Activated naive CD4-positive, alpha-beta T cell treated with anti-CD3 and anti-CD28 coated beads, Interleukin-2, amount 10 ng/mL, durations not matched to agents 7 days and 5 days (primary cell): ENCODE results near the gene MIER1.
A peak's percentile ranks its signal among the peaks of the same experiment; 100 is the strongest.
"Not testable (repeated sequence)": the region's sequence is repeated elsewhere in the genome, so short reads cannot be mapped to it uniquely, and the experiment has no call there.

ENCODE experiments used
- CTCF ChIA-PET: fragments of 350-600 bp; sonication (Branson Sonifier 250); formaldehyde crosslinking; loops from one replicate; lab custom pipeline; 2021; ENCODE audit warnings: antibody characterized with exemption; lab: Charles Lee
- DNase-seq: peaks from one replicate; pipeline ENCODE4 v3.0.0-alpha.2; 2020
- H3K27ac Mint-ChIP-seq: one replicate; pipeline ENCODE4 v1.8.0; 2021; ENCODE audit warnings: mild to moderate bottlenecking, moderate library complexity, mixed read lengths
- H3K27me3 Mint-ChIP-seq: one replicate; pipeline ENCODE4 v1.8.0; 2021; ENCODE audit warnings: mild to moderate bottlenecking, mixed read lengths
- H3K36me3 Mint-ChIP-seq: one replicate; pipeline ENCODE4 v1.8.0; 2021; ENCODE audit warnings: mixed read lengths
- H3K4me1 Mint-ChIP-seq: one replicate; pipeline ENCODE4 v1.8.0; 2021; ENCODE audit warnings: mixed read lengths
- H3K4me3 Mint-ChIP-seq: one replicate; pipeline ENCODE4 v1.8.0; 2021; ENCODE audit warnings: mild to moderate bottlenecking, moderate library complexity, mixed read lengths
- H3K9me3 Mint-ChIP-seq: one replicate; pipeline ENCODE4 v1.8.0; 2021; ENCODE audit warnings: mixed read lengths

MIER1 gene

GRCh38 chr1:66951513-66951912 lies 26.7 kb downstream of the MIER1 start:
- CTCF ChIA-PET: interaction anchor here (1.2 kb wide), 1 partner anchor 38 kb away, joined by 4 read pairs; no protein-coding TSS in a partner anchor
- no peaks in the 10 kb centered on the region for H3K27me3 Mint-ChIP-seq
- H3K36me3 Mint-ChIP-seq: peaks cover 65% of the 10 kb centered on the region
- DNase-seq: no peak
- H3K27ac Mint-ChIP-seq: no peak overlapping the region
- H3K9me3 Mint-ChIP-seq: no peaks in the 10 kb centered on the region
- H3K4me3 Mint-ChIP-seq: no peak overlapping the region
- peaks cover 9% of the 10 kb centered on the region for H3K4me1 Mint-ChIP-seq

DNA sequence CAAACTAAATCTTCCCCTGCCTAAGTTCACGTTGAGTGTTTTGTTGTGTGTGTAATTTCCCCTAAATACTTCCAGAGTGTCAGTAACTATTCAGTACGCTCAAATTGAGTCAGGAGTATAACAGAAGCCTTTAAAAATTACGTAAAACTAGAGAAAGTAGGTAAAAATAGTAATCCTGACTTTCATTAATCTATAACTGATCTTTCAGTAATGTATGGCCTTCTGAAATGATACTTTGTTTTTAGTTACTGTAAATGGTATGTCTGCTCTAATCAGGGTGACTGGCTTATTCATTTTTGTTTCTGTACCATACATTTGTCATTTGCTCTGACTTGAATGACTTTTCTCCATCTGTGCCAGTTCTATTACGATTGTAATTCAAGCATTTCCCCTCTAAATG lies 29.4 kb downstream of the MIER1 start:
- peaks cover 57% of the 10 kb centered on the region for H3K36me3 Mint-ChIP-seq
- CTCF ChIA-PET: no interaction called here
- no peaks in the 10 kb centered on the region for H3K4me1 Mint-ChIP-seq
- no peak overlapping the region for H3K27ac Mint-ChIP-seq
- H3K4me3 Mint-ChIP-seq: no peak overlapping the region
- no peaks in the 10 kb centered on the region for H3K27me3 Mint-ChIP-seq
- no peak for DNase-seq
- no peaks in the 10 kb centered on the region for H3K9me3 Mint-ChIP-seq

DNA sequence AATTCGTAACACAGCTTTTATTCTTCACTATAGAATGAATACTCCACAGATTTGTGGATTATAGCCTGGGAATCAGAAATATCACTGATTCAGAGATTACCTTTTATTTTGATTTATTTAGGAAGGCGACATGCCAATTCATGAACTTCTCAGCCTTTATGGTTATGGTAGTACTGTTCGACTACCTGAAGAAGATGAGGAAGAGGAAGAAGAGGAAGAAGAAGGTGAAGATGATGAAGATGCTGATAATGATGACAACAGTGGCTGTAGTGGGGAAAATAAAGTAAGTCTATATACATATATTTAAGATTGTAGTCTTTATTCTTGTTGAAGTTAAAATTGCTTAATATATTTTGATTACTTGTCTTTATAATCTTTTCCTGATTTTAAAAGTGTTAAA lies 33.1 kb downstream of the MIER1 start:
- Mint-ChIP-seq H3K9me3 (no peaks in the 10 kb centered on the region), H3K4me1 (peaks cover 17% of the 10 kb centered on the region), H3K36me3 (peaks cover 64% of the 10 kb centered on the region), H3K4me3 (no peak overlapping the region), H3K27me3 (no peaks in the 10 kb centered on the region), H3K27ac (no peak overlapping the region)
- CTCF ChIA-PET: no interaction called here
- no peak for DNase-seq

- DNase-seq, H3K4me3 Mint-ChIP-seq, H3K9me3 Mint-ChIP-seq, H3K27me3 Mint-ChIP-seq, H3K27ac Mint-ChIP-seq, H3K4me1 Mint-ChIP-seq, CTCF ChIA-PET: not testable (repeated sequence)
- peaks cover 77% of the 10 kb centered on the region for H3K36me3 Mint-ChIP-seq
Measured at GRCh38 chr1:66966188-66966873, 41.5 kb downstream of the MIER1 start.

GRCh38 chr1:66968574-66968973 lies 43.8 kb downstream of the MIER1 start:
- H3K9me3 Mint-ChIP-seq: peaks cover 8% of the 10 kb centered on the region
- H3K36me3 Mint-ChIP-seq: peaks cover 64% of the 10 kb centered on the region
- no peak for DNase-seq
- no peaks in the 10 kb centered on the region for H3K27me3 Mint-ChIP-seq
- H3K27ac Mint-ChIP-seq: no peak overlapping the region
- H3K4me3 Mint-ChIP-seq: no peak overlapping the region
- CTCF ChIA-PET: interaction anchor here (1.2 kb wide), 1 partner anchor 13 kb away, joined by 4 read pairs; no protein-coding TSS in a partner anchor
- peaks cover 3% of the 10 kb centered on the region for H3K4me1 Mint-ChIP-seq

- Mint-ChIP-seq H3K4me1 (peaks cover 23% of the 10 kb centered on the region), H3K27me3 (no peaks in the 10 kb centered on the region), H3K36me3 (peaks cover 39% of the 10 kb centered on the region), H3K27ac (no peak overlapping the region), H3K9me3 (no peaks in the 10 kb centered on the region), H3K4me3 (no peak overlapping the region)
- no peak for DNase-seq
- CTCF ChIA-PET: interaction anchor here (1.2 to 1.8 kb wide), 2 partner anchors 15 to 212 kb away, joined by 3 to 5 read pairs; no protein-coding TSS in a partner anchor
Measured at GRCh38 chr1:66978201-66978600, 53.4 kb downstream of the MIER1 start.

GRCh38 chr1:66979621-66980020 lies 54.8 kb downstream of the MIER1 start:
- CTCF ChIA-PET: interaction anchor here (1.8 kb wide), 1 partner anchor 14 kb away, joined by 5 read pairs; no protein-coding TSS in a partner anchor
- H3K9me3 Mint-ChIP-seq, H3K27me3 Mint-ChIP-seq, H3K4me3 Mint-ChIP-seq, DNase-seq: not testable (repeated sequence)
- peaks cover 45% of the 10 kb centered on the region for H3K36me3 Mint-ChIP-seq
- peak overlapping the region; percentile 19 for H3K27ac Mint-ChIP-seq
- peaks cover 29% of the 10 kb centered on the region for H3K4me1 Mint-ChIP-seq

DNA sequence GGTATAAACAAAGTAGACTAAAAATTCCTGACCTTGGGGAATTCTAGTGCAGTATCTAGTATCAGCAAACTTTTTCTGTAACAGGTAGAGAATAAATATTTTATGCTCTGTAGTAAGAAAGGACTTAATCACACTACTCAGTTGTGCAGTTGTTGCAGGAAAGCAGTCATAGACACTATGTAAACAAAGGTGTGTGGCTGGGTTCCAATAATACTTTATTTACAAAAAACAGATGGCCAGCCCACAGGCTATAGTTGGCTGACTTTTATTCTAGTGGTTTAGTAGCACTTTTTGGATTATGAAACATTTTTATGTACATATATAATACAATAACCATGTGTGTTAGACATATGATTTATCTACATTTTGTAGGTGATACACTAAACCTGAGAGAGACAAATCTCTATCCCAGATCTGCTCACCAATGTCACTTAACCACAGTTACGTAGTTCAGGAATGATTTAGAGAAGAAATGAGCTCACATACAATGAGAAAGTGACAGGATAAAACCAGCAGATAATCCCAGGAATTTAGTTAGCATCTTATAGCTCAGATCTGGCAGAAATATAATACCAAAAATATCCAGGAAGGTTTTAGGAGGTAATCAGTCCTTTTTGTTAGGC lies 56.1 kb downstream of the MIER1 start:
- CTCF ChIA-PET: interaction anchor here (0.7 to 1.2 kb wide), 7 partner anchors 12 to 516 kb away, joined by 3 to 5 read pairs (median 4); no protein-coding TSS in a partner anchor
- Mint-ChIP-seq H3K36me3 (peaks cover 45% of the 10 kb centered on the region), H3K9me3 (no peaks in the 10 kb centered on the region), H3K27ac (peak overlapping the region; percentile 76), H3K4me1 (peaks cover 30% of the 10 kb centered on the region), H3K4me3 (peak overlapping the region; percentile 64), H3K27me3 (no peaks in the 10 kb centered on the region)
- no peak for DNase-seq

- H3K4me1 Mint-ChIP-seq: peaks cover 30% of the 10 kb centered on the region
- CTCF ChIA-PET: interaction anchor here (0.7 to 1.2 kb wide), 7 partner anchors 11 to 515 kb away, joined by 3 to 5 read pairs (median 4); no protein-coding TSS in a partner anchor
- peaks cover 43% of the 10 kb centered on the region for H3K36me3 Mint-ChIP-seq
- no peaks in the 10 kb centered on the region for H3K9me3 Mint-ChIP-seq
- H3K27me3 Mint-ChIP-seq: no peaks in the 10 kb centered on the region
- peak overlapping the region; percentile 64 for H3K4me3 Mint-ChIP-seq
- peak overlapping the region; percentile 76 for H3K27ac Mint-ChIP-seq
- peak; percentile 78 for DNase-seq
Measured at GRCh38 chr1:66981679-66982078, 56.9 kb downstream of the MIER1 start.

DNA sequence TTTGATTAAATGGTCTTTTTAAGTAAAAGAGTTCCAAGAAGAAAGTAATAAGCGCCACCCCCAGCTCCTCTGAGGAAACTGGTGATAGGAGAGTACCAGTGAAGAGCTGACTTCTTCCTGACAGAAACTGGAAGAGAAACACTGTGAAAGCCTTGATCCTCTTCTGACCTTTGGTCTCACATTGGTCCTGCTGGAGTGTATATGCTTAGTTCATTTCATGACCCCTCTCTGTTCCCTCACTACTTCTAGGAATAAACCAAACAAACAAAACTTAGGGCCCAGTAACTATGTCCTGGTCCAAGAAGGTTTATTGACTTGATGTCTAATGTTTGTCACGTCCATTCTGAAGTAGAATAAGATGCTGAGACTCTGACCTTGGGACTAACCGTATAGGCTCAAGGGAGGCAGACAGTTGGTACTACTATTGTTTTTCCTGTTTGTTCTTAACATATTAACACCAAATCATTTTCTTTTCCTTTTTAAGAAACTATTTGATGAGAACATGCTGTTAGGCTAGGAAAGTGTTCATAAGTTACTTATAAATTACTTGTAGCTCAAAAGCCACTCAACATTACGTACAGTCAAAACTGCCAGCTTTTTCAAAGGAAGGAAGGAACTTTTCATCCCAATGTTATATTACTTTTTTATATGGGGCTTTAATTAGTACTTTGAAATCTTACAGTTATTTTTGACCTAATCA lies 57.9 kb downstream of the MIER1 start:
- Mint-ChIP-seq H3K27me3 (no peaks in the 10 kb centered on the region), H3K4me3 (no peak overlapping the region), H3K4me1 (peaks cover 30% of the 10 kb centered on the region), H3K9me3 (no peaks in the 10 kb centered on the region), H3K36me3 (peaks cover 44% of the 10 kb centered on the region), H3K27ac (peak overlapping the region; percentile 13)
- no peak for DNase-seq
- CTCF ChIA-PET: no interaction called here

DNA sequence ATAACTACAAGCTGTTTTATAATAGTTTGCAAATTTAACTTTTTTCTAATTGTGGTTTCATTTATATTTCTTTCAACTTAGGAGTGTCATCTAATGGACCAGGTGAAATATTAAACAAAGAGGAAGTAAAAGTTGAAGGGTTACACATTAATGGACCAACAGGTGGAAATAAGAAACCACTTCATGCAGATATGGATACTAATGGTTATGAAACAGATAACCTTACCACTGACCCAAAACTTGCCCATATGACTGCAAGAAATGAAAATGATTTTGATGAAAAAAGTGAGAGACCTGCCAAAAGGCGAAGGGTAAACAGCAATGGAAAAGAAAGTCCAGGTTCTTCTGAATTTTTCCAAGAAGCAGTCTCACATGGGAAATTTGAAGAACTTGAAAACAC lies 59.7 kb downstream of the MIER1 start:
- H3K27ac Mint-ChIP-seq: peak overlapping the region; percentile 55
- no peak for DNase-seq
- peaks cover 30% of the 10 kb centered on the region for H3K4me1 Mint-ChIP-seq
- CTCF ChIA-PET: interaction anchor here (1.0 kb wide), 1 partner anchor 165 kb away, joined by 5 read pairs; no protein-coding TSS in a partner anchor
- no peaks in the 10 kb centered on the region for H3K27me3 Mint-ChIP-seq
- H3K36me3 Mint-ChIP-seq: peaks cover 48% of the 10 kb centered on the region
- no peaks in the 10 kb centered on the region for H3K9me3 Mint-ChIP-seq
- H3K4me3 Mint-ChIP-seq: no peak overlapping the region

DNA sequence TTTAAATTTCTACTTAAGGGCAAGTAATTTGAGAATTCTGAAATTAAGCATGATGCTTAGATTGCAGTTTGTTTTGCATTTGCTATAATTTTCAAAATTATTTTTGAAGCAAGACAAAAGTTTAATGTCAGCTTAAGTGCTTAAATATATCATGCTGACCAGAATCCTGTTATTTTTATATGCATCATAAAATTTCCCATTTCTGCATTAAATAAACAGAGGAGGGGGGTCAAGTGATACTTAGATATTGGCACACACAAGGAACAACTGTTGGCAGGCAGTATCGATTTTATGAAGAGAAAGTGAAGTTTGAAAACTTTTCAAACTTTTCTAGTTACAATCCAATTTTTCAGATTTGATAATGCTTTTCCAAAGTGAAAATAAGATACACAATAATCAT lies 61.0 kb downstream of the MIER1 start:
- Mint-ChIP-seq H3K27ac (no peak overlapping the region), H3K4me1 (peaks cover 26% of the 10 kb centered on the region), H3K9me3 (no peaks in the 10 kb centered on the region), H3K4me3 (no peak overlapping the region), H3K36me3 (peaks cover 52% of the 10 kb centered on the region), H3K27me3 (no peaks in the 10 kb centered on the region)
- CTCF ChIA-PET: interaction anchor here (0.7 to 1.7 kb wide), 4 partner anchors 9 to 47 kb away, joined by 3 to 4 read pairs (median 3); no protein-coding TSS in a partner anchor
- no peak for DNase-seq

GRCh38 chr1:66993076-66993475 lies 68.3 kb downstream of the MIER1 start:
- H3K4me3 Mint-ChIP-seq: no peak overlapping the region
- no peaks in the 10 kb centered on the region for H3K27me3 Mint-ChIP-seq
- H3K27ac Mint-ChIP-seq: no peak overlapping the region
- H3K9me3 Mint-ChIP-seq: no peaks in the 10 kb centered on the region
- peaks cover 21% of the 10 kb centered on the region for H3K36me3 Mint-ChIP-seq
- peaks cover 7% of the 10 kb centered on the region for H3K4me1 Mint-ChIP-seq
- CTCF ChIA-PET: interaction anchor here (0.6 to 1.5 kb wide), 4 partner anchors 12 to 441 kb away, joined by 3 to 5 read pairs (median 4); no protein-coding TSS in a partner anchor
- no peak for DNase-seq
